GM10847 (cell line): ENCODE data around the gene WHRN.

Source experiments
- POLR2A ChIP-seq: IDR thresholded peaks from 2 replicates; pipeline ENCODE4 v1.6.1; 2011; ENCODE audit not compliant: insufficient read length; ENCODE audit errors: extremely low read depth

The WHRN gene

DNA sequence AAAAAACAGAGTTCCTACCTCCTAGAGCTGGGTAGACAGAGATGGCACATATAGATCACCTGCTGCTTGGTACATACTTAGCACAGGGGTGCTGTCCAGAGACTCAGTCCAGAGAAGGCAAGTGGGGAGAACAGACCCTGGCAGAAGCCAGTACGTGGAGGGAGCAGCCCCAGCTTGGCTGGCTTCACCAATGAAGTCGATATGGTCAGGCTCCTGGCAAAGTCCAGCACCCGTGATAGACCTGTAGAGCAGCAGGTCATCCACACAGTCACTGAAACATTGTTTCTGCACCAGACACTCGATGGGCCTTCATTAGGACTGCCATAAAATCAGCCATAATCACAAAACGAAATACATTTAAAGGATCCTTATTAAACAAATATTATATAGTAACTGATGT is 45.8 kb downstream of the WHRN start:
- TF ChIP-seq POLR2A, result no peak

DNA sequence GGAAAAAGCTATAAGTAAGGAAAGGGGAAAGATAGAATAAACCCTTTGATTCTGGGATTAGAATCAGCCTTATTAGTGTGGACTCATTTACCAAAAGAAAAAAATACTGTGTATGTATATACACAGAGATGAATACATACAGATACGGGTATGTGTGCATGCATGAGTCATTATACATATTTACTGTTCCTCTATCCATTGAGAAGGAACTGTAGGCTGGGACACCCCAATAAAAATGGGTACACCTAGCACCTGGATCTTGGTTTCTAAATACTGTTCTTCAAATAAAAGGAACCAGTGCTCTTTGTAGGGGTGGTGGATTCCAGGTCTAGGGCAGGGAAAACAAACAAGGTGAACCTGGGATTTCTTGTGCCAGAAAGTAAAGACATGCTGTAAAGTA is 48.3 kb downstream of the WHRN start:
- TF ChIP-seq POLR2A, result no peak

DNA sequence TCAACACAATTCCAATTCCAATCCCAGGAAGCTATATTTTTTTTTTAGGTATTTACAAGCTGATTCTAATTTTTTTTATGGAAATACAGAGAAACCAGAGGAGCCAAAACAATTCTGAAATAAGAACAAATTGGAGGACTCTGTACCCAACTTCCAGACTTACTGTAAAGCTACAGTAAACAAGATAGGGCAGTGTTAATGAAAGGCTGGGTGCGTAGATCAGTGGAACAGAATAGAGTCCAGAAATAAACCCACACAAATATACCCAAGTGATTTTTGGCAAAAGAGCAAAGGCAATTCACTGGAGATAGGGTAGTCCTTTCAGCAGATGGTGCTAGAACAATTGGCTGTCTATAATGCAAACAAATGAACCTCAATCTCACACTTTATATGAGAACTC is 50.6 kb downstream of the WHRN start:
- TF ChIP-seq POLR2A, result no peak

DNA sequence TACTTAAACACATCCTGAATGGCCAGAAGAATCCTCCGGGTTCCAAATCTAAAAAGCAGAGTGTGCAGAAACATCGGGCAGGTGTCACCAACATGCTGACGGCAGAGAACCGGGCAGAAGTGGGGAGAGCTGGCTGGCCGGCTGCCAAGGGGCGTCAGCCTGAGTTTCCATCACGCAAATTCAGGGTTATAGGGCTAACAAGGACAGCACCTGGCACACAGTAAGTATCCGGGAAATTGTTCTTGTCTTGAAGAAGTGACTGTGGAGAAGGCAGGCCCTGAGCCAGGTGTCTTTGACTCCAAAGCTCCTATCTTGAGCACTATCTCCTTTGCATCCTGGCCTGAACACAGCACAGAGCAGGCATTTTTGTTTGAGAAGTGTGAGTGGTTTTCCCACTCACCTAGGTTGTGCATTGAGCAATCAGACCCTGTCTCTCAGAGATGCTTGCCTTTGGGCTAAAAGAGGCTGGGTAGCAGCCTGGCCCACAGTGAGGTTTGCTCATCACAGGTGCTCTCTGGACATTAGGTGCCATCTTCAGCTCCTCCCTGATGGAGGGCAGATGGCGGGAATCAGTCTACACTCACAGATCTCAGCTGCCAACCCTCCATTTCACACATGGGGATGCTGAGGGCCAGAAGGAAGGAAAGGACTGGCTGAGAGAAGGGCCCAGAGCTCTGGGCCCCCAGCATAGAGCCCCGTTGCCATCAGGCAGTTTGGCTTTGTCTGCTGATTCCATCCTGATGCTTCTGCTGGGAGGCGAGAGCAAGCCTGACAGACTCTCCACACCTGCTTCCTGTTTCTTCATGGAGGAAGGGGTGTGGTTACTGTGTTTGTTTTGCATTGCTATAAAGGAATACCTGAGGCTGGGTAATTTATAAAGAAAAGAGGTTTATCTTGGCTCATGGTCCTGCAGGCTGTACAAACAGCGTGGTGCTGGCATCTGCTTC is 52.8 kb downstream of the WHRN start:
- no peak for TF ChIP-seq POLR2A

DNA sequence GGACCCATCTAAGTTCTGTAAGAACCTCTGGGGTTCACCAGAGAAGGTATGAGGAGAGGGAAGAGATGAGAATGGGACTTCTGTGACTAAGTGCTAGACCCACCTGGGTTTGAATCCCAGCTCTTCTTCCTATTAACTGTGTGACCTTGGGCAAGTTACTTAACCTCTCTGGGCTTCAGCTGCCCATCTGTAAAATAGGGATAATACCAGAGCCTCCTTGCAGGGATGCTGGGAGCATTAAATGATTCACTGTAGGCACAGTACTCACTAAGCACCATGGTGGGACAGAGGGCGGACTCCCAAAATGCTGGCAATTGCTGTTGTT is 53.6 kb downstream of the WHRN start:
- no peak for TF ChIP-seq POLR2A

DNA sequence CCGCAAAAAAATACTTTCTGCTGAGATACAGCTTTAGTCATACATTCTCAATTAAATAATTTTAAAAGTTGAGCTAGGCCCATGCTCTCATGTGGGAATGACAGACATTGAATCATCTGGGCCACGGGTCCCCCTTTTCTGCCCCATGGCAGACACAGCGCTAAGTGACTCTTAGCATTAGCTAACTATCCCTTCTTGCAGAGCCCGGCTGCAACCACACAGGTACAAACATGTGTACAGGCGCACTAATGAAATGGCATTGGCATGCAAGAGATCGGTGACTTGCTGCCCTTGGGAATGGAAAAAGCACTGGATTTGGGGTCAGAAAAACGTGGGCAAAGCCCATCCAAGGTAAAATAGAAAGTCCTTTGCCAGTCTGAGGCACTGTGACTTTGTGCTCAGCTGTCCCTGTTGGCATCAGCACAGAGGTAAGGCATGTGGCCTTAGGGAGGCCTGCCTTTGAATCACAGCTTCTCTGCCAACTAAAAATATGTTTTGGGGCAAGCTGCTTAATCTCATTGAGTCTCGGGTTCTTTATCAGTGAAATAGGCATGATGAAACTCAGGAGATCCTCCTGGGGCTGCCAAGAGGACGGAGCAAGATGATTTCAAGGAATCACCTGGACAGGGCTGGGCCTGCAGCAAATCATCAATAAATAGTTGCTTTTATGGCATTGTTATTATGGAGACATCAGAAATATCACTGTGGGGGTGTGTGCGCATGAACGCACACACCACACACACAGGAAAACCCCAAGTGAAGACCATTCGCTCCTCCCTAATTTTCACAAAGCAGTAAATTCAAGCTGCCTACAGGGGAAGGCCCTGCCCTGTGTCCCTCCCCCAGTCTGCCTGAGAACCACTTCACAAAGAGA is 54.2 kb downstream of the WHRN start:
- TF ChIP-seq POLR2A, result no peak

DNA sequence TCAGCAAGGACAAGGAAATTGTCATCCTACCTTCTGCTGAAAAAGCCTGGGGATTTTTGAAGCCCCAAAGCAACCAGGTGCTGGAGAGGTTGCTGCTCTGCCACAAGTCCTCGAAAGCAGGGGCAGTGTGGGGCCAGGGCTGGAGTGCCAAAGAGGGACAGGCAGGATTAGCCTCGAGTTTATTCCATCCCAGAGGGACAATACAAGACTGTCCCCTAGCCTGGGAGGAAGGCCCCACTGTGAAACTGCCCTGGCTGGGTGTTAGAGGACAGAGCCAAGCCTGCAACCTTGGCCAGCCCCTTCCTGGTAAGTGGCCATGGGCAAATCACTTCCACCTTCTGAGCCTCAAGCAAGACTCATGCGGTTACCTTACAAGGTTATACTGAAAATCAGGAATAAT is 55.1 kb downstream of the WHRN start:
- TF ChIP-seq POLR2A, result no peak

- no peak for TF ChIP-seq POLR2A
Observed at GRCh38 chr9:114449236-114449635, 56.0 kb downstream of the WHRN start.

DNA sequence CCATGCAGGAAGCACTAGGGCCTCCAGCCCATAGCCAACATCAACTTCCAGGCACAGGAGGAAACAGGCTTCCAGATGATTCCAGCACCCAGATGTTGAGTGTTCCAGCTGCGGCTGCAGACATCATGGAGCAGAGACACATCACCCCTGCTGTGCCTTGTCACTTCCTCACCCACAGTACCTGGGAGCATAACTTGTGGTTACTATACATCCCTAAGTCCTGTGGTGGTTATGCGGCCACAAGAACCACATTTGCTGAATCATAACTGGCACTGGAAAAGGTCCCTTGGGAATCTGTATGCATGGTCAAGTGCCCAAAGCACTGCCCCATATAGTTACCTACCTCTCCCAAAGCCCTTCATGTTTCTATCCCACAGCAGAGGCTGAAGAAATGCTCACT is 56.6 kb downstream of the WHRN start:
- no peak for TF ChIP-seq POLR2A

GRCh38 chr9:114446672-114447450 is 58.4 kb downstream of the WHRN start:
- TF ChIP-seq POLR2A, result no peak

- TF ChIP-seq POLR2A, result no peak
Observed at GRCh38 chr9:114446036-114446435, 59.2 kb downstream of the WHRN start.

DNA sequence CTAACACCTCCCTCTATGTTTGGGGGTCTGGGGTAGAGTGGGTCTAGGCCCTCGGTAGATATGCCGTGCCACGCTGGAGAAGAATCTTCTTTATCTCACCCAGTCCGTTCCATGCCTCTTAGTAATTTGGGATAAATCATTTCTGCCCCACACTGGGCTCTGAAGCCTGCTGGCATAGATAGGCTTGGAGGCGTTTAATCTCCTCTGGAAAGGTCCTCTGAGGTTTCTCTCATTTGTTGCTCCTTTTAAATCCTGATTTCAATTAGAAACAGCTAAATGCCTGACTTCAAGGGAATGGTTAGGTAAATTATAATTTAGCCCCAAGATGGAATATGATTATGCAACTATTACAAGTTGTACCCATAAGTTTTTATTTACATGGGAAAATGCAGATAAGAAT is 59.7 kb downstream of the WHRN start:
- TF ChIP-seq POLR2A, result no peak

DNA sequence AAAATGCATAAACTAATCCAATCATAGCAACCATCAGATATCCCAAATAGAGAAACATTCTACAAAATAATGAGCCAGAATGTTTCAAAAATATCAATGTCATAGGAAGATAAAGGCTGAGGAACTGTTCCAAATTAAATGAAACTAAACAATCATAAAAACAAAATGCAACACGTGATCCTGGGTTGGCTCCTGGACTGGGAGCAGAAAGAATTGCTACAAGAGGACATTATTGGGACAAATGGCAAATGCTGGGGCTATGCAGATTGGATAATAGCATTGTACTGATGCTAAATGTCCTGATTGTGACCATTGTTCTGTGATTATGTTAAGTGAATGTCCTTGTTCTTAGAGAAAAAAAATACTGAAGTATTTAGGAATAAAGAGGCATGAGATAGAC is 63.3 kb downstream of the WHRN start:
- TF ChIP-seq POLR2A, result no peak

DNA sequence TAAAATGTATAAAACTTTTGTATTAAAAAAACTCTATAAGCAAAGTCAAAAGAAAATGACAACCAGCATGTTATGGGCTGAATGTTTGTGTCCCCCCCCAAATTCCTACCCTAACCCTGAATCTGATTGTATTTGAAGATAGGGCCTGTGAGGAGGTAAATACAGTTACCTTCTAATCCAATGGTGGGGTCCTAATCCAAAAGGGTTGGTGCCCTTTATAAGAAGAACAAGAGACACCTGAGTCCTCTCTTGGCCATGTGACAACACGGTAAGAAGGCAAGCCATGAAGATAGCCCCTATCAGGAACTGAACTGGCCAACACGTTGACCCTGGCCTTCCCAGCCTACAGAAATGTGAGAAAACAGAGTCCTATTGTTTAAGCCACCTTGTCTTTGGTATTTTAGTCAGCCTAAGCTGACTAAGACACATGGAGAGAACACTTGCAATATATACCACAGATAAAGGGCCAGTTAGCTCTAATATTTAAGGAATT is 67.8 kb downstream of the WHRN start:
- no peak for TF ChIP-seq POLR2A

- TF ChIP-seq POLR2A, result no peak
Observed at GRCh38 chr9:114434878-114435311, 70.4 kb downstream of the WHRN start.
